Osteoblast (primary cell): ENCODE measurements around the gene RAB20. TPM values are rescaled to one million over a fixed set of nuclear protein-coding genes. Genes with fewer than 3 reads are reported as not detected.

ENCODE experiments used
- DNase-seq: peaks from one replicate; pipeline ENCODE4 v3.0.0; 2011; ENCODE audit warnings: low spot score, mixed read lengths; ENCODE audit not compliant: insufficient read length; ENCODE audit errors: missing footprints
- H2AFZ ChIP-seq: 2 replicates; pipeline ENCODE4 v1.6.0; 2011; ENCODE audit warnings: mild to moderate bottlenecking, low read length
- H3K27ac ChIP-seq: 2 replicates; pipeline ENCODE4 v1.5.1; 2011; ENCODE audit warnings: mild to moderate bottlenecking, low read depth, low read length, moderate library complexity
- H3K27me3 ChIP-seq: 2 replicates; pipeline ENCODE4 v1.6.0; 2012; ENCODE audit warnings: mild to moderate bottlenecking, control low read depth, inconsistent platforms, low read length, moderate library complexity; ENCODE audit not compliant: insufficient read depth
- H3K36me3 ChIP-seq: 2 replicates; pipeline ENCODE4 v1.5.1; 2011; ENCODE audit warnings: mild to moderate bottlenecking, low read length, control low read depth, moderate library complexity; ENCODE audit not compliant: insufficient read depth
- H3K4me1 ChIP-seq: 2 replicates; pipeline ENCODE4 v1.5.1; 2011; ENCODE audit warnings: mild to moderate bottlenecking, low read length, control low read depth, moderate library complexity; ENCODE audit not compliant: insufficient read depth
- H3K4me2 ChIP-seq: 2 replicates; pipeline ENCODE4 v1.6.0; 2011; ENCODE audit warnings: mild to moderate bottlenecking, low read length; ENCODE audit not compliant: insufficient read depth
- H3K4me3 ChIP-seq: fragments of 200-600 bp; sonication (generic); 3 replicates; pipeline ENCODE4 v1.5.1; 2012; ENCODE audit warnings: mild to moderate bottlenecking, low read length, inconsistent platforms; ENCODE audit not compliant: insufficient read depth
- H3K79me2 ChIP-seq: 2 replicates; pipeline ENCODE4 v1.6.0; 2012; ENCODE audit warnings: mild to moderate bottlenecking, low read length, control low read depth, inconsistent platforms; ENCODE audit not compliant: insufficient read depth
- H3K9me3 ChIP-seq: 2 replicates; pipeline ENCODE4 v1.5.1; 2011; ENCODE audit warnings: low read depth, low read length, control low read depth
- H4K20me1 ChIP-seq: 2 replicates; pipeline ENCODE4 v1.6.0; 2012; ENCODE audit warnings: mild to moderate bottlenecking, low read length, control low read depth; ENCODE audit not compliant: insufficient read depth
- total RNA-seq: library from RNA; depleted of rRNA; stranded (reverse); fragments of >200 nt; gene quantifications from 2 replicates; pipeline ENCODE4 v1.2.3, GENCODE V29; 2012
- TF ChIP-seq, protein P1 (sequence below): IDR thresholded peaks from 2 replicates; pipeline ENCODE4 v1.5.1; 2011; ENCODE audit warnings: mild to moderate bottlenecking, low read depth, low read length, moderate library complexity; ENCODE audit errors: extremely low read depth

Gene RAB20
- total RNA-seq, 1 donor: 3.6 TPM

DNA sequence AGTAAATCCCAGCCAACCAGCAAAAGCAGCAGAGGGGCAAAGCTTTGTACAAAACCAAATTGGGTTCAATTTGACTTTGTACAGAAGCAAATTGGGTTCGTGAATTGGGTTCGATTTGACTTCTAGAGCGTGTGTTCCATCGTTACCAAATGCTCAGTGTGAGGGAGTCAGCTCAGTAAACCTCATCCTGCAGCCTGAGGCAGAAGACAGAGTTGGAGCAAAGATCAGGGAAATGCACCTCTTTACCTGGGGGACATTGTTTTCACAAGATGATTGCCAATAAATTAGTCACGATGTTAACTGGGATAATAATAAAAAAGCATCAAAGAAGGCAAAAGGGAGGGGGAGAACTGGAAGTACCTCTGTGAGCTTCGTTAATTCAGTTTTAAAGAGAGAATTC lies 1.5 kb downstream of the RAB20 start:
- Histone ChIP-seq H3K9me3 (no peaks in the 10 kb centered on the region), H3K4me1 (peaks cover 28% of the 10 kb centered on the region), H3K27ac (peak overlapping the region; percentile 24), H3K79me2 (no peaks in the 10 kb centered on the region), H3K27me3 (no peaks in the 10 kb centered on the region), H2AFZ (peak overlapping the region; percentile 91), H3K4me2 (peak overlapping the region; percentile 92), H3K36me3 (no peaks in the 10 kb centered on the region), H3K4me3 (peak overlapping the region; percentile 69), H4K20me1 (peaks cover 3% of the 10 kb centered on the region)
- TF ChIP-seq, protein P1, sequence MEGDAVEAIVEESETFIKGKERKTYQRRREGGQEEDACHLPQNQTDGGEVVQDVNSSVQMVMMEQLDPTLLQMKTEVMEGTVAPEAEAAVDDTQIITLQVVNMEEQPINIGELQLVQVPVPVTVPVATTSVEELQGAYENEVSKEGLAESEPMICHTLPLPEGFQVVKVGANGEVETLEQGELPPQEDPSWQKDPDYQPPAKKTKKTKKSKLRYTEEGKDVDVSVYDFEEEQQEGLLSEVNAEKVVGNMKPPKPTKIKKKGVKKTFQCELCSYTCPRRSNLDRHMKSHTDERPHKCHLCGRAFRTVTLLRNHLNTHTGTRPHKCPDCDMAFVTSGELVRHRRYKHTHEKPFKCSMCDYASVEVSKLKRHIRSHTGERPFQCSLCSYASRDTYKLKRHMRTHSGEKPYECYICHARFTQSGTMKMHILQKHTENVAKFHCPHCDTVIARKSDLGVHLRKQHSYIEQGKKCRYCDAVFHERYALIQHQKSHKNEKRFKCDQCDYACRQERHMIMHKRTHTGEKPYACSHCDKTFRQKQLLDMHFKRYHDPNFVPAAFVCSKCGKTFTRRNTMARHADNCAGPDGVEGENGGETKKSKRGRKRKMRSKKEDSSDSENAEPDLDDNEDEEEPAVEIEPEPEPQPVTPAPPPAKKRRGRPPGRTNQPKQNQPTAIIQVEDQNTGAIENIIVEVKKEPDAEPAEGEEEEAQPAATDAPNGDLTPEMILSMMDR: no peak
- no peak for DNase-seq

DNA sequence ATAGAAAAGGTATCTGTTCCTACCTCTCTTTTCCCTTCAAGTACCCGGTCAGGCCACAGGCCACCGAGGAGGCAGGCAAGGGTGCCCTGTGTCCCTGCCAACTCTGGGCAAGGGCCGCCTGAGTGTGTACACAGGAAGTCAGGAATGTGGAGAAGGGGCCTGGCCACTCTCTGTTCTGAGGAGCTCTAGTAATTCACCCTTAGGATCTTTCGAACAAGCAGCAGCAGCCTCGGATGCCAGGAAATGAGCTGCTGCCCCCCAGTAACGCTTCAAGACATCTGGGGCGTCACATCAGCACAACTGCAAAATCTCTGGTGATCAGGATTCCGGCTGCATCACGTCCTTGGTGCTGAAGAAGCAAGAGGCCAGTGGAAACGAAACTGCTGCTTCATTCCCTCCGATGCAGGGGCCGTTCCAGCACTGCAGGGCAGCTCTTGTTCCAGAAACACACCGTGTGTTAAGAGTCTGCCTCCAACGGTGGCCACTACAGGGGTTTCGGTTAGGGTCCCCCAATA lies 2.0 kb downstream of the RAB20 start:
- H3K4me3 ChIP-seq: peak overlapping the region; percentile 69
- H3K4me2 ChIP-seq: peak overlapping the region; percentile 92
- TF ChIP-seq, protein P1: no peak
- peaks cover 3% of the 10 kb centered on the region for H4K20me1 ChIP-seq
- H3K79me2 ChIP-seq: no peaks in the 10 kb centered on the region
- H3K36me3 ChIP-seq: no peaks in the 10 kb centered on the region
- peak overlapping the region; percentile 24 for H3K27ac ChIP-seq
- DNase-seq: peak; percentile 97
- H3K27me3 ChIP-seq: no peaks in the 10 kb centered on the region
- peak overlapping the region; percentile 91 for H2AFZ ChIP-seq
- H3K9me3 ChIP-seq: no peaks in the 10 kb centered on the region
- H3K4me1 ChIP-seq: peaks cover 28% of the 10 kb centered on the region

DNA sequence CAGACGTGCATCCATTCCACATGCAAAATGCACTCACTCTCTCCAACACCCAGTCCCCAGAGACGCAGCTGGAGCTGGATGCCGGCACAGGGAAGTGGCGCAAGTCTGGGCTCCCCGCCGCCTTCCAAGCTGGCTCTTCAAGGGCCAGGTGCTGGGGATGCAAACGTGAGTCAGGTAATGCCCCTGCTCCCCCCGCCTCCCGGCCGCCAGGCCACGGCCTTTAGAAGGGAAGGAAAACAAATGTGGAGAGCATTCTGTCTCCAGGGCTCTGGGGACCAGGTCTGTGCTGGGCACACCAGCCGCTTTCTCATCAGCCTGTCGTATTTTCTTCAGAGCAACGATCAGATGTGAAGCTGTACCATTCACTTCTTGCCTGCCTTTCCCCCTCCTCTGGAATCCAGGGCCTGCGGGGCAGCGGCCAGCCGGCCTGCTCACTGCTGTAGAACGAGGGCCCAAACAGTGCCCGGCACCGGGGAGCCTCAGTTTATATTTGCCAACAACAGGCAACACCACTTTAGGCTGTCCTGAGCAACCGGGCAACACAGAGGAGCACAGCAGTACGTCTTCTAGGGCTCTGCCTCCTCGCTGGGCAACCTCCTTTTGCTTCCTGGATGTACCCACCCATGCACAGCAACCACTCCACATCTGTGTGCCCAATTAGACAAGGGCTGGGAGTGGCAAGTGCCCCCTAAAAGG lies 3.8 kb downstream of the RAB20 start:
- Histone ChIP-seq H4K20me1 (peaks cover 3% of the 10 kb centered on the region), H3K4me1 (peaks cover 26% of the 10 kb centered on the region), H3K4me2 (no peak overlapping the region), H2AFZ (no peak overlapping the region), H3K9me3 (no peaks in the 10 kb centered on the region), H3K4me3 (no peak overlapping the region), H3K36me3 (no peaks in the 10 kb centered on the region), H3K79me2 (no peaks in the 10 kb centered on the region), H3K27me3 (no peaks in the 10 kb centered on the region), H3K27ac (no peak overlapping the region)
- TF ChIP-seq, protein P1: no peak
- DNase-seq: peak; percentile 76

DNA sequence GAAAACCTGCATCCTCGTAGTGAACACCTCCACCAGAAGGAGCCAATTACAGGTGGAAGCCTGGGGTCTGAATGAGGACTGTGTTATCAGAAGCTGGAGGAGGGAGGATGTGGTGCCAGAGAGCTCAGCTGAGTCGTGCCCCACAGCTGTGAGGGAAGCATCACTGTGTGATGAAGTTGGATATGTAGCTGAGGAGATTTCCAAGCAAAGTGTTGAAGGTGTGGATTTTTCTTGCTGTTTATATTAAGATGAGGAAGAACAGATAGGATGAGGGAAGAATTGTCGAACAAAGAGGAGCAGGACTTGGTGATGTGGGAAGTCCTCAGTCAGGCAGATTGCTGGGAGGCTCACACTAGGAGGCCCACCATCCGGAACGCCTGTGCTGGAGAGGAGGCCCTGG lies 4.4 kb downstream of the RAB20 start:
- no peak overlapping the region for H2AFZ ChIP-seq
- no peaks in the 10 kb centered on the region for H3K79me2 ChIP-seq
- no peak overlapping the region for H3K4me3 ChIP-seq
- DNase-seq: no peak
- H3K4me1 ChIP-seq: peaks cover 19% of the 10 kb centered on the region
- H3K9me3 ChIP-seq: no peaks in the 10 kb centered on the region
- H3K36me3 ChIP-seq: no peaks in the 10 kb centered on the region
- no peak overlapping the region for H3K4me2 ChIP-seq
- TF ChIP-seq, protein P1: no peak
- peaks cover 3% of the 10 kb centered on the region for H4K20me1 ChIP-seq
- H3K27ac ChIP-seq: no peak overlapping the region
- H3K27me3 ChIP-seq: no peaks in the 10 kb centered on the region
